Measurements from ENCODE around the gene ZNF584.

DNA sequence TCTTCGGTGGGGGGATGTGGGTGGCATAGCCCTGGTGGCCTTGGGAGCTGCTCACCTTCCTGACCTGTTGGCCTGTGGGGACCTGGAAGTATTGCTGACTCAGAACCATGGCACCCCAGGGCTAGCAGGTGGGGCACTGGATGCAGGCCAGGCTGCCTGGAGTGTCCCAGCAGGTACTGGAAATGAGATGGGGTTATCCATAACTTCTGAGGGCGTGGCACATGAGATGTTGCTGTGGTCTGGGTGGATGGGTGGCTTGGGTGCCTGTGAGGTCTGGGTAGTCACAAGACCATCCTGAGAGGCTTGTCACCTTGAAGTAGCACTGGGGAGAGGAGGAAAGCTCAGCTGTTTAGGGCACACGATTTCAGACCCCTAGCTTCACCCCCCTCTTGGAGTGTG, 13.6 kb upstream of the ZNF584 start:
- TF ChIP-seq, protein P1, sequence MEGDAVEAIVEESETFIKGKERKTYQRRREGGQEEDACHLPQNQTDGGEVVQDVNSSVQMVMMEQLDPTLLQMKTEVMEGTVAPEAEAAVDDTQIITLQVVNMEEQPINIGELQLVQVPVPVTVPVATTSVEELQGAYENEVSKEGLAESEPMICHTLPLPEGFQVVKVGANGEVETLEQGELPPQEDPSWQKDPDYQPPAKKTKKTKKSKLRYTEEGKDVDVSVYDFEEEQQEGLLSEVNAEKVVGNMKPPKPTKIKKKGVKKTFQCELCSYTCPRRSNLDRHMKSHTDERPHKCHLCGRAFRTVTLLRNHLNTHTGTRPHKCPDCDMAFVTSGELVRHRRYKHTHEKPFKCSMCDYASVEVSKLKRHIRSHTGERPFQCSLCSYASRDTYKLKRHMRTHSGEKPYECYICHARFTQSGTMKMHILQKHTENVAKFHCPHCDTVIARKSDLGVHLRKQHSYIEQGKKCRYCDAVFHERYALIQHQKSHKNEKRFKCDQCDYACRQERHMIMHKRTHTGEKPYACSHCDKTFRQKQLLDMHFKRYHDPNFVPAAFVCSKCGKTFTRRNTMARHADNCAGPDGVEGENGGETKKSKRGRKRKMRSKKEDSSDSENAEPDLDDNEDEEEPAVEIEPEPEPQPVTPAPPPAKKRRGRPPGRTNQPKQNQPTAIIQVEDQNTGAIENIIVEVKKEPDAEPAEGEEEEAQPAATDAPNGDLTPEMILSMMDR (IDR thresholded peaks at IDR 0.05) = no peak
- no peak for TF ChIP-seq EZH2 (IDR thresholded peaks at IDR 0.05)
